Esophagus squamous epithelium (tissue), 5 donors: ENCODE results near the gene ULK4. TPM values are rescaled to one million over a fixed set of nuclear protein-coding genes. Genes with fewer than 3 reads are reported as not detected.

ENCODE experiments used
- DNase-seq: peaks from one replicate; lab custom pipeline; 2025; lab: John Stamatoyannopoulos, UW
- H3K27ac ChIP-seq, 4 donors: fragments of 200-600 bp; sonication (generic); one replicate each; pipeline ENCODE4 v1.5.1; 2016 to 2019; ENCODE audit warnings: mild to moderate bottlenecking in 1 of 4
- H3K27me3 ChIP-seq, 4 donors: fragments of 200-600 bp; sonication (generic); 1 replicate in 3 of 4; 2 replicates in 1 of 4; pipeline versions ENCODE4 v1.5.1 to v1.6.0; 2017 to 2021; ENCODE audit warnings: antibody characterized with exemption in 1 of 4
- H3K36me3 ChIP-seq, 3 donors: fragments of 200-600 bp; sonication (generic); one replicate each; pipeline ENCODE4 v1.5.1; 2016 to 2019
- H3K4me1 ChIP-seq, 3 donors: fragments of 200-600 bp; sonication (generic); one replicate each; pipeline ENCODE4 v1.5.1; 2017 to 2019
- H3K4me3 ChIP-seq, 4 donors: fragments of 200-600 bp; sonication (generic); 1 replicate in 3 of 4; 2 replicates in 1 of 4; pipeline ENCODE4 v1.5.1; 2016 to 2019; ENCODE audit warnings: mild to moderate bottlenecking in 2 of 4, moderate library complexity in 1 of 4
- H3K9me3 ChIP-seq, 3 donors: fragments of 200-600 bp; sonication (generic); one replicate each; pipeline ENCODE4 v1.5.1; 2016 to 2019
- POLR2A ChIP-seq, 4 donors: fragments of 450-650 bp; IDR thresholded peaks; one replicate each; pipeline ENCODE4 v1.6.1; 2017; ENCODE audit warnings: antibody characterized with exemption in 4 of 4, mild to moderate bottlenecking in 4 of 4, moderate library complexity in 3 of 4
- WGBS, 2 donors: methylation state at CpG; one replicate each; pipeline ENCODE4 v1.1.5; 2018; 5-methylcytosine and 5-hydroxymethylcytosine counted together
- intact Hi-C: fragments of 100-400 bp; cut with DNase I; formaldehyde crosslinking; loops from one replicate; pipeline ENCODE4 v1.15.0; 2022
- total RNA-seq, 4 donors: library from RNA; depleted of rRNA; stranded (reverse); fragments of >200 nt; gene quantifications; one replicate each; pipeline ENCODE4 v1.1.0, GENCODE V29; 2016
- TF ChIP-seq, protein P1 (sequence below), 6 experiments: fragments of 450-650 bp in 4 of 6; fragments of 200-600 bp in 2 of 6; sonication (generic) in 2 of 6; IDR thresholded peaks; one replicate each; pipeline ENCODE4 v1.5.1; 2016 to 2019; ENCODE audit warnings: antibody characterized with exemption in 6 of 6, mild to moderate bottlenecking in 4 of 6, moderate library complexity in 4 of 6
- donor health status: DM: yes; HTN: yes; CAD: no.

ULK4 gene
- total RNA-seq, 4 donors from 2014 or later: 2.2 to 11.4 (median 7.9) TPM

DNA sequence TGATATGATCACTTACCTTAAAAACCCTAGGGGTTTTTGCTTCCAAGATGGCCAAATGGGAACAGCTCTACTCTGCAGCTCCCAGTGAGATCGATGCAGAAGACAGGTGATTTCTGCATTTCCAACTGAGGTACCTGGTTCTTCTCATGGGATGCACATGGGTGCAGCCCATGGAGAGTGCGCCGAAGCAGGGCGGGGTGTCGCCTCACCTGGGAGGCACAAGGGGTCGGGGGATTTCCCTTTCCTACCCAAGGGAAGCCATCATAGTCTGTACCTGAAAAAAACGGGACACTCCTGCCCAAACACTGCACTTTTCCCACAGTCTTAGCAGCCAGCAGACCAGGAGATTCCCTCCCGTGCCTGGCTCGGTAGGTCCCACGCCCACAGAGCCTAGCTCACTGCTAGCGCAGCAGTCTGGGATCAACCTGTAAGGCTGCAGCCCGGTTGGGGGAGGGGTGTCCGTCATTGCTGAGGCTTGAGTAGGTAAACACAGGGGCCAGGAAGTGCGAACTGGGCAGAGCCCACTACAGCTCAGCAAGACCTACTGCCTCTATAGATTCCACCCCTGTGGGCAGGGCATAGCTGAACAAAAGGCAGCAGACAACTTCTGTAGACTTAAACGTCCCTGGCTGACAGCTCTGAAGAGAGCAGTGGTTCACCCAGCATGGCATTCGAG lies 684.0 kb downstream of the ULK4 start:
- H3K27ac ChIP-seq: no peak overlapping the region
- H3K9me3 ChIP-seq: no peaks in the 10 kb centered on the region
- no peaks in the 10 kb centered on the region for H3K36me3 ChIP-seq
- no peak for TF ChIP-seq POLR2A (IDR thresholded peaks at IDR 0.05)
- TF ChIP-seq, protein P1, sequence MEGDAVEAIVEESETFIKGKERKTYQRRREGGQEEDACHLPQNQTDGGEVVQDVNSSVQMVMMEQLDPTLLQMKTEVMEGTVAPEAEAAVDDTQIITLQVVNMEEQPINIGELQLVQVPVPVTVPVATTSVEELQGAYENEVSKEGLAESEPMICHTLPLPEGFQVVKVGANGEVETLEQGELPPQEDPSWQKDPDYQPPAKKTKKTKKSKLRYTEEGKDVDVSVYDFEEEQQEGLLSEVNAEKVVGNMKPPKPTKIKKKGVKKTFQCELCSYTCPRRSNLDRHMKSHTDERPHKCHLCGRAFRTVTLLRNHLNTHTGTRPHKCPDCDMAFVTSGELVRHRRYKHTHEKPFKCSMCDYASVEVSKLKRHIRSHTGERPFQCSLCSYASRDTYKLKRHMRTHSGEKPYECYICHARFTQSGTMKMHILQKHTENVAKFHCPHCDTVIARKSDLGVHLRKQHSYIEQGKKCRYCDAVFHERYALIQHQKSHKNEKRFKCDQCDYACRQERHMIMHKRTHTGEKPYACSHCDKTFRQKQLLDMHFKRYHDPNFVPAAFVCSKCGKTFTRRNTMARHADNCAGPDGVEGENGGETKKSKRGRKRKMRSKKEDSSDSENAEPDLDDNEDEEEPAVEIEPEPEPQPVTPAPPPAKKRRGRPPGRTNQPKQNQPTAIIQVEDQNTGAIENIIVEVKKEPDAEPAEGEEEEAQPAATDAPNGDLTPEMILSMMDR (IDR thresholded peaks at IDR 0.05): no peak
- intact Hi-C loops: no loop called here
- WGBS, 2 donors: 67 to 90% methylated on average over 4 to 7 of the region's 16 CpGs
- no peaks in the 10 kb centered on the region for H3K4me1 ChIP-seq
- no peak for DNase-seq
- H3K27me3 ChIP-seq: no peaks in the 10 kb centered on the region
- H3K4me3 ChIP-seq: no peak overlapping the region

DNA sequence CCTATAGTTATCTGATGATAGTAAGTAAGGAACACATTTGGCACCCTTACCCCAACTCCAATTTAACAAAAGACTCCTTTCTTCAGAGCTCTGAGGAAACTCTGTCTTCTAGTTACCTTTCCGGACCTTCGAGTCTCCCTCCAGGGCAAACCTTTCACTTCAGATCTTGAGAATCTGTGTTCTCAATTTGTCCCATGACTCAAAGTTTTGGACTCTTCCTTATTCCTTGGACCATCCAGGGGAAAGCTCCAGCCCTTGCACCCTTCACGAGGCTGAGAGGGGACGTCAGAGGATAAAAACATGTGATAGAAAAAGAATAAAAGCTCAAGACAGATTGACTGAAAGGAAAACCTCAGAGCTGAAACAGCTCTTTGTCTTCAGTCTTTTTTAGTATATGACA lies 685.7 kb downstream of the ULK4 start:
- WGBS, 2 donors: 63 to 76% methylated on average over 4 of the region's 4 CpGs
- no peaks in the 10 kb centered on the region for H3K36me3 ChIP-seq

DNA sequence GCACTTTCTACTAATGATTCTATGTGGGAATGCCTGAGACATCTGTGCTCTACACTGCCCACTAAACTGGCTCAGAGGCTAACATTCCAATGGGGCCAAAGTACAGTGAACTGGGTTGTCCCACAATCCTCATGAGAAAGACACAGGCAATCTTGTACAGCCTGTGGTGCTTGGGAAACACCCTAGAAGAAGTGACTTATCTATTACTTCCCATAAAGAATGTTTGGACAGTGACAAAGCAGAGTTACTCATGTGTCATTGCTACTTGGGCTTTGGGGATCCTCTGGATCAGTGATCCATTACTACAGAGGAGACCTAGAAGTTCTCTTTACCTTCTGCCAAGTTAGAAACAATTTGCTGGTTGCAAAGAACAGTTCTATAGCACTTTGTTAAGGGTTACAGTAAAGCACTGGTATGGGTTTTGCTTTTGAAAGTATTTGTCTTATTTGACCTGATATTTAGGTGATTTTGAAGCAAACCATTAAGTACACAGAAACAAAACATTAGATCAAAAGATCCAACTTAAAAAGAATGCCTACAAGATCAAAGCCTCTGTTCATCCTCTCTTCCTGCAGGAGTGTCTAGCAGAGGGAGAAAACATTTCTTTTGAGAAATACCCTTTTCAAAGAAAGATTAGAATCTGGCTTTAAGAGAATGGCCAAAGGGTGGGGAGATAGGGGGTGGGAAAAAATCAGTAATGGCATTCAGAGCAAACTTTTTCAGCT lies 686.8 kb downstream of the ULK4 start:
- no peaks in the 10 kb centered on the region for H3K36me3 ChIP-seq
- H3K27me3 ChIP-seq: no peaks in the 10 kb centered on the region
- no peak for DNase-seq
- H3K4me1 ChIP-seq: no peaks in the 10 kb centered on the region
- H3K9me3 ChIP-seq: no peaks in the 10 kb centered on the region
- intact Hi-C loops: no loop called here
- no peak for TF ChIP-seq POLR2A (IDR thresholded peaks at IDR 0.05)
- TF ChIP-seq, protein P1 (IDR thresholded peaks at IDR 0.05): no peak
- H3K4me3 ChIP-seq: no peak overlapping the region
- no peak overlapping the region for H3K27ac ChIP-seq

More for the DNA sequence above, 685.7 kb downstream of the ULK4 start:
- Histone ChIP-seq H3K9me3 (no peaks in the 10 kb centered on the region), H3K27me3 (no peaks in the 10 kb centered on the region), H3K27ac (no peak overlapping the region), H3K4me3 (no peak overlapping the region), H3K4me1 (no peaks in the 10 kb centered on the region)
- no peak for DNase-seq
- TF ChIP-seq, protein P1 (IDR thresholded peaks at IDR 0.05): no peak
- no peak for TF ChIP-seq POLR2A (IDR thresholded peaks at IDR 0.05)
- intact Hi-C loops: no loop called here

DNA sequence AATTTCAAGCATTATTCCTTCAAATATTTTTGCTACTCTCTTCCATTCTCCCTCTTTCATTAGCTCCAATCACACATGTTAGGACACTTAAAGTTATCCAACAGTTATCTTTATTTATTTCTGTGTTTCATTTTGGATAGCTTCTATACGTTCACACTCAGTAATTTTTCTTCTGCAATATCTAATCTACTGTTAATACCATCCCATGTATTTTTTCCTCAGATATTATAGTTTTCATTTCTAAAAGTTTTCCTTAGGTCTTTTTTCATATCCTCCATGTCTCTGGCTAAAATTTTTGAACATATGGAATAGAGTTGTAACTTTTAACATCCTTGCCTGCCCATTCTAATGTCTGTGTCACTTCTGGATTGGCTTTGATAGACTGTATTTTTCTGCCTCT lies 689.2 kb downstream of the ULK4 start:
- Histone ChIP-seq H3K27me3 (no peaks in the 10 kb centered on the region), H3K9me3 (no peaks in the 10 kb centered on the region), H3K4me3 (no peak overlapping the region), H3K36me3 (no peaks in the 10 kb centered on the region), H3K27ac (no peak overlapping the region), H3K4me1 (peaks cover 0 to 7% (median 0%) of the 10 kb centered on the region in 3 donors)
- intact Hi-C loops: no loop called here
- WGBS, 2 donors: 94 to 100% methylated on average over 1 of the region's 1 CpG
- DNase-seq: no peak
- TF ChIP-seq, protein P1 (IDR thresholded peaks at IDR 0.05): no peak
- no peak for TF ChIP-seq POLR2A (IDR thresholded peaks at IDR 0.05)

DNA sequence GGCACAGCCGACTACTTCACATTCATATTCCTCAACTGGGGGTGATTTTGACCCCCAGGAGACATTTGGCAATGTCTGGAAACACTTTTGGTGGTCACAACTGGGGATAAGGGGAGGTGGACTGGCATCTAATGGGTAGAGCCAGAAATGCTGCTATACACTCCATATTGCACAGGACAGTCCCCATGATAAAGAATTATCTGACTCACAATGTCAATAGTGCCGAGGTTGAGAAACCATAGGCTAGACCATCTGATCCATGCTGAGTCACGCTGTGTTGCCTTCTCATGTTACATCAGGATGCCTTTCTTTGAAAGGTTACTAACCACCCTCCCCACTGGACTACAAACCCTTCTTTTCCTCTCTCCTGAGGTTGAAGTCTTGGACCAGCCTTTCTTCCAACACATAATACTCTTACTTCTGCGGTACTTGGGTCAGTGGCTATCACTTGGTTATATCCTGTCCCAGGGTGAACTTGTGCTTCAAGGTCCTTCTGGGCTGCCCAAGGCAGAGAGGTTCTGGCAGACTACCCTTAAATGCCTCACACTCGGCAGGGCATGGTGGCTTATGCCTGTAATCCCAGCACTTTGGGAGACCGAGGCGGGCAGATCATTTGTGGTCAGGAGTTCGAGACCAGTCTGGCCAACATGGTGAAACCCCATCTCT lies 693.8 kb downstream of the ULK4 start:
- intact Hi-C loops: no loop called here
- WGBS, 2 donors: 62 to 74% methylated on average over 4 to 5 of the region's 8 CpGs
- no peak for TF ChIP-seq POLR2A (IDR thresholded peaks at IDR 0.05)
- TF ChIP-seq, protein P1 (IDR thresholded peaks at IDR 0.05): no peak

More for the DNA sequence above, 693.8 kb downstream of the ULK4 start:
- H3K9me3 ChIP-seq: no peaks in the 10 kb centered on the region
- no peaks in the 10 kb centered on the region for H3K36me3 ChIP-seq
- no peaks in the 10 kb centered on the region for H3K27me3 ChIP-seq
- H3K4me1 ChIP-seq: peaks cover 0 to 7% (median 0%) of the 10 kb centered on the region in 3 donors
- H3K27ac ChIP-seq: no peak overlapping the region
- DNase-seq: no peak
- H3K4me3 ChIP-seq: no peak overlapping the region
